Stimulated activated CD8-positive, alpha-beta memory T cell treated with anti-CD3 and anti-CD28 coated beads, Interleukin-2, amount 100 ng/mL, for 48 hours (primary cell): Measurements from ENCODE around the gene COPRS.

Experiments
- DNase-seq, 2 donors: peaks; one replicate each; pipeline ENCODE4 v3.0.0-alpha.2; 2020; ENCODE audit warnings: low read depth in 2 of 2

The COPRS gene

GRCh38 chr17:31858642-31859486, at the start of gene COPRS:
Gene COPRS (minus strand): TSS chr17:31859244. CDS start chr17:31859199, 45 bp downstream.
- peak; percentile 69 to 83 for DNase-seq

GRCh38 chr17:31908386-31908785, 49.3 kb upstream of the COPRS start:
- no peak for DNase-seq

- DNase-seq: no peak
These were observed 48.4 kb upstream of the COPRS start for GRCh38 chr17:31907342-31907962.

- no peak for DNase-seq
These were observed 44.4 kb upstream of the COPRS start for GRCh38 chr17:31903401-31903800.

GRCh38 chr17:31902693-31903092, 43.6 kb upstream of the COPRS start:
- no peak for DNase-seq

- no peak for DNase-seq
These were observed 41.8 kb upstream of the COPRS start for GRCh38 chr17:31900877-31901276.

GRCh38 chr17:31888124-31888523, 29.1 kb upstream of the COPRS start:
- no peak for DNase-seq

- DNase-seq: no peak
These were observed 23.5 kb upstream of the COPRS start for GRCh38 chr17:31882571-31882970.

- no peak for DNase-seq
These were observed 21.3 kb upstream of the COPRS start for GRCh38 chr17:31880311-31880710.

- DNase-seq: no peak
These were observed 19.6 kb upstream of the COPRS start for GRCh38 chr17:31878703-31879073.

- DNase-seq: peak; percentile 20 to 26
These were observed 19.1 kb upstream of the COPRS start for GRCh38 chr17:31877911-31878702.

GRCh38 chr17:31877341-31877740, 18.3 kb upstream of the COPRS start:
- DNase-seq: no peak

GRCh38 chr17:31875081-31875480, 16.0 kb upstream of the COPRS start:
- no peak for DNase-seq

- DNase-seq: no peak
These were observed 10.9 kb upstream of the COPRS start for GRCh38 chr17:31869797-31870568.

- DNase-seq: no peak
These were observed 10.0 kb upstream of the COPRS start for GRCh38 chr17:31869031-31869430.

GRCh38 chr17:31859487-31860008, 504 bp upstream of the COPRS start:
- DNase-seq: no peak

- no peak for DNase-seq
These were observed 963 bp downstream of the COPRS start for GRCh38 chr17:31857920-31858641.

GRCh38 chr17:31856750-31857149, 2.3 kb downstream of the COPRS start:
- DNase-seq: no peak

- DNase-seq: no peak
These were observed 4.4 kb downstream of the COPRS start for GRCh38 chr17:31854672-31855071.

GRCh38 chr17:31853911-31854470, 5.1 kb downstream of the COPRS start:
- DNase-seq: no peak
